Keratinocyte (primary cell): ENCODE results near the gene DNAJC19. TPM values are rescaled to one million over a fixed set of nuclear protein-coding genes. Genes with fewer than 3 reads are reported as not detected.

ENCODE experiments used
- DNase-seq: peaks from one replicate; pipeline ENCODE4 v3.0.0-alpha.2; 2011; ENCODE audit warnings: low read depth, missing footprints, low spot score
- FAIRE-seq: peaks from 2 replicates; lab custom pipeline; 2011; peaks lifted over from hg19 to GRCh38; lab: Jason Lieb, UNC
- H2AFZ ChIP-seq: 2 replicates; pipeline ENCODE4 v1.6.0; 2012; ENCODE audit warnings: low read length, control low read depth, inconsistent platforms; ENCODE audit not compliant: control insufficient read depth
- H3K27ac ChIP-seq: 2 replicates; pipeline ENCODE4 v1.5.1; 2011; ENCODE audit warnings: low read length; ENCODE audit not compliant: control insufficient read depth, insufficient read depth
- H3K27me3 ChIP-seq: 3 replicates; pipeline ENCODE4 v1.6.0; 2011; ENCODE audit warnings: low read length; ENCODE audit not compliant: control insufficient read depth, insufficient read depth; ENCODE audit errors: extremely low read depth
- H3K36me3 ChIP-seq, 2 experiments: 2 replicates in 1 of 2; 3 replicates in 1 of 2; pipeline ENCODE4 v1.5.1; 2011; ENCODE audit warnings: low read length in 2 of 2, mild to moderate bottlenecking in 1 of 2; ENCODE audit not compliant: control insufficient read depth in 2 of 2, insufficient read depth in 2 of 2; ENCODE audit errors: extremely low read depth in 1 of 2
- H3K4me1 ChIP-seq: 3 replicates; pipeline ENCODE4 v1.5.1; 2011; ENCODE audit warnings: low read length; ENCODE audit not compliant: control insufficient read depth, insufficient read depth; ENCODE audit errors: extremely low read depth
- H3K4me2 ChIP-seq: 3 replicates; pipeline ENCODE4 v1.6.0; 2011; ENCODE audit warnings: low read depth, low read length; ENCODE audit not compliant: control insufficient read depth, insufficient read depth; ENCODE audit errors: extremely low read depth
- H3K4me3 ChIP-seq, 3 experiments: fragments of 200-600 bp in 1 of 3; sonication (generic) in 1 of 3; 2 replicates in 2 of 3; 3 replicates in 1 of 3; pipeline ENCODE4 v1.5.1; 2011 to 2016; ENCODE audit warnings: low read length in 3 of 3, mild to moderate bottlenecking in 3 of 3, control low read depth in 2 of 3, inconsistent platforms in 1 of 3, low read depth in 1 of 3, mixed read lengths in 1 of 3, mixed run types in 1 of 3, moderate library complexity in 1 of 3; ENCODE audit not compliant: control insufficient read depth in 2 of 3, insufficient read depth in 2 of 3; ENCODE audit errors: extremely low read depth in 1 of 3
- H3K79me2 ChIP-seq: 2 replicates; pipeline ENCODE4 v1.6.0; 2012; ENCODE audit warnings: low read length; ENCODE audit not compliant: control insufficient read depth, insufficient read depth
- H3K9ac ChIP-seq: 3 replicates; pipeline ENCODE4 v1.6.0; 2011; ENCODE audit warnings: low read length; ENCODE audit not compliant: control insufficient read depth, insufficient read depth; ENCODE audit errors: extremely low read depth
- H3K9me1 ChIP-seq: 3 replicates; pipeline ENCODE4 v1.6.0; 2011; ENCODE audit warnings: low read length; ENCODE audit not compliant: control insufficient read depth, insufficient read depth; ENCODE audit errors: extremely low read depth
- H3K9me3 ChIP-seq: 2 replicates; pipeline ENCODE4 v1.5.1; 2012; ENCODE audit warnings: low read depth, low read length; ENCODE audit not compliant: control insufficient read depth
- H4K20me1 ChIP-seq: 3 replicates; pipeline ENCODE4 v1.6.0; 2011; ENCODE audit warnings: low read length; ENCODE audit not compliant: control insufficient read depth, insufficient read depth; ENCODE audit errors: extremely low read depth
- CTCF ChIP-seq, 3 experiments: IDR thresholded peaks in 1 of 3; conservative IDR thresholded peaks in 1 of 3; optimal IDR thresholded peaks in 1 of 3; 2 replicates in 2 of 3; 3 replicates in 1 of 3; pipeline versions ENCODE3 to v1.5.1; 2011; ENCODE audit warnings: low read length in 3 of 3, mild to moderate bottlenecking in 3 of 3, moderate library complexity in 2 of 3, control low read depth in 1 of 3, inconsistent platforms in 1 of 3; ENCODE audit not compliant: insufficient read depth in 2 of 3; ENCODE audit errors: extremely low read depth in 1 of 3
- EZH2 ChIP-seq: IDR thresholded peaks from one replicate; pipeline ENCODE4 v1.6.1; 2012; ENCODE audit warnings: inconsistent platforms, mild to moderate bottlenecking, low read length, moderate library complexity
- dilution Hi-C: fragments of 300-500 bp; cut with MboI; formaldehyde crosslinking; loops from one replicate; pipeline ENCODE4 v1.7.0; 2020; ENCODE audit warnings: low sequenced_read_pairs; ENCODE audit not compliant: extremely low pct_ligation_motif_present
- polyA plus RNA-seq, 5 experiments: library from polyadenylated mRNA; depleted of rRNA in 3 of 5; stranded (reverse) in 3 of 5; stranded (forward) in 1 of 5; unstranded in 1 of 5; fragments of >200 nt; gene quantifications; 1 replicate in 1 of 5; 2 replicates in 3 of 5; 3 replicates in 1 of 5; pipeline versions ENCODE4 v1.2.1 to v1.2.3, GENCODE V29; 2011 to 2012; ENCODE audit warnings: missing spikeins in 2 of 5, low read depth in 1 of 5, low replicate concordance in 1 of 5

Gene DNAJC19
- polyA plus RNA-seq, 1 donor (not counting 4 experiments of a cell fraction or from before 2014, with no cell fraction given), result 40.6 TPM

DNA sequence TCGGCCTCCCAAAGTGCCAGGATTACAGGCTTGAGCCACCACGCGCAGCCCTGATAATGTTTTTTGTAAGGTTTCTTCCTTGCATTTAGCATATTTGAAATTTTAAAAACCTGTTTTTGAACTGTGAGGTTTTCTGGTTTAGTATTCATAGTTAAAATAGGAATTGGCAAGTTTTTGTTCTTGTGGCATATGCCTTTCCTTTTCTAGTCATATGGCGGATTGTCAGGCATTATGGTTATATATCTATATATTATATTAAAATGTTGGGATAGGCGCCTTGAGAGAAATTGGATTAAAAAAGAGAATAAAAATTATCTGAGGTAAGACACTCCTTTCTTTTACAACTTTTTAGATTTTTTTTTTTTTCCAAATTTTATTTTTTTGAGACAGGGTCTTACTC is 48.7 kb downstream of the DNAJC19 start:
- no peaks in the 10 kb centered on the region for H3K9me1 ChIP-seq
- no peak overlapping the region for H3K9ac ChIP-seq
- peaks cover 79% of the 10 kb centered on the region for H3K79me2 ChIP-seq
- peaks cover 3 to 6% of the 10 kb centered on the region in 2 experiments for H3K36me3 ChIP-seq
- DNase-seq, result no peak
- H3K9me3 ChIP-seq, result no peaks in the 10 kb centered on the region
- no peak for FAIRE-seq
- TF ChIP-seq CTCF (optimal IDR thresholded peaks at IDR 0.05 in 1 of 3, IDR thresholded peaks at IDR 0.05 in 1 of 3, conservative IDR thresholded peaks at IDR 0.05 in 1 of 3; ENCODE audit: extremely low read depth in 1 of 3, insufficient read depth in 2 of 3, low read length in 3 of 3) (no peak), EZH2 (no peak)
- dilution Hi-C loops, result no loop called here
- H3K4me2 ChIP-seq, result no peak overlapping the region
- H3K27me3 ChIP-seq, result no peaks in the 10 kb centered on the region
- H3K4me3 ChIP-seq, result no peak overlapping the region
- no peak overlapping the region for H2AFZ ChIP-seq
- no peak overlapping the region for H3K27ac ChIP-seq
- no peaks in the 10 kb centered on the region for H4K20me1 ChIP-seq
- no peaks in the 10 kb centered on the region for H3K4me1 ChIP-seq

DNA sequence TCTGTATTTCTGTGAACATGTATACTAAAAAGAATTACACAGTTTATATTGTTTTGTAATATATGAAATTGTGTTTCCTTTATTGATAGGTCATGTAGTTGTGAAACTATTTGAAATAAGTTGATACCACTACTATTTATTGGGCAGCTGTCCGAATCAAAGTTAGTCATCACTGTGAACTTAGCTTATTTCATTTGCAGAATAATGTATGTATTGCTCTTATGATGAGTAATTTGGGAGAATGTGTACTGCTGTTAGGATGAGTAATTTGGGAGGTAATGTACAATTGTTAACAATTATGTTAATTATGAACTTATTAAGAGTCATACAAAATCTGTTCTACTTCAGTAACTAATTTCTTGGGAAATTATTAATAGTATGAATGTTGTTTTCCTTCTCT is 54.9 kb downstream of the DNAJC19 start:
- Histone ChIP-seq H3K9ac (no peak overlapping the region), H3K4me1 (peaks cover 6% of the 10 kb centered on the region), H3K9me3 (no peaks in the 10 kb centered on the region), H2AFZ (no peak overlapping the region), H3K79me2 (peaks cover 91% of the 10 kb centered on the region), H3K9me1 (no peaks in the 10 kb centered on the region), H3K4me3 (no peak overlapping the region), H3K27ac (peak overlapping the region; percentile 55), H3K36me3 (peaks cover 0 to 2% of the 10 kb centered on the region in 2 experiments), H4K20me1 (no peaks in the 10 kb centered on the region), H3K4me2 (no peak overlapping the region), H3K27me3 (no peaks in the 10 kb centered on the region)
- dilution Hi-C loops, result no loop called here
- peak; percentile 19 for DNase-seq
- no peak for FAIRE-seq
- no peak for TF ChIP-seq EZH2
- no peak for TF ChIP-seq CTCF (optimal IDR thresholded peaks at IDR 0.05 in 1 of 3, IDR thresholded peaks at IDR 0.05 in 1 of 3, conservative IDR thresholded peaks at IDR 0.05 in 1 of 3; ENCODE audit: extremely low read depth in 1 of 3, insufficient read depth in 2 of 3, low read length in 3 of 3)

Other genes with a start within 250 kb of the DNAJC19 start
- 82.7 to 125 TPM (median 88.6 TPM) in 3 replicates for gene FXR1, start 77.1 kb downstream of the DNAJC19 start, polyA plus RNA-seq